Endothelial cell (in vitro differentiated cells): ENCODE measurements around the gene PHYH. TPM values are rescaled to one million over a fixed set of nuclear protein-coding genes. Genes with fewer than 3 reads are reported as not detected.

Source experiments
- DNase-seq: peaks from one replicate; pipeline ENCODE4 v3.0.0; 2021; ENCODE audit warnings: low spot score
- H3K27ac Mint-ChIP-seq: one replicate; pipeline ENCODE4 v1.8.0; 2021; ENCODE audit warnings: mixed read lengths, inconsistent platforms; ENCODE audit not compliant: unreplicated experiment
- H3K27me3 Mint-ChIP-seq: one replicate; pipeline ENCODE4 v1.8.0; 2021; ENCODE audit warnings: mild to moderate bottlenecking, moderate library complexity, mixed read lengths, inconsistent platforms; ENCODE audit not compliant: unreplicated experiment
- H3K36me3 Mint-ChIP-seq: one replicate; pipeline ENCODE4 v1.8.0; 2021; ENCODE audit warnings: mild to moderate bottlenecking, low read depth, mixed read lengths, inconsistent platforms; ENCODE audit not compliant: unreplicated experiment
- H3K4me1 Mint-ChIP-seq: one replicate; pipeline ENCODE4 v1.8.0; 2021; ENCODE audit warnings: mild to moderate bottlenecking, mixed read lengths, inconsistent platforms; ENCODE audit not compliant: unreplicated experiment
- H3K4me3 Mint-ChIP-seq: one replicate; pipeline ENCODE4 v1.8.0; 2021; ENCODE audit warnings: mild to moderate bottlenecking, mixed read lengths, inconsistent platforms; ENCODE audit not compliant: unreplicated experiment
- H3K9me3 Mint-ChIP-seq: one replicate; pipeline ENCODE4 v1.8.0; 2021; ENCODE audit warnings: mixed read lengths, inconsistent platforms; ENCODE audit not compliant: unreplicated experiment
- total RNA-seq: library from RNA; stranded (reverse); fragmentation: NEBNext Ultra II Directional; extraction: Animal tissue kit (Norgen Biotek cat#: 25700); gene quantifications from one replicate; pipeline ENCODE4 v1.2.1, GENCODE V29; 2021; ENCODE audit not compliant: unreplicated experiment
- TF ChIP-seq, protein P1 (sequence below): fragments of 200-600 bp; sonication (generic); IDR thresholded peaks from one replicate; pipeline ENCODE4 v1.5.0; 2021; ENCODE audit warnings: antibody characterized with exemption; ENCODE audit not compliant: unreplicated experiment

The PHYH gene
- total RNA-seq, 1 donor from 2014 or later = 10.2 TPM

DNA sequence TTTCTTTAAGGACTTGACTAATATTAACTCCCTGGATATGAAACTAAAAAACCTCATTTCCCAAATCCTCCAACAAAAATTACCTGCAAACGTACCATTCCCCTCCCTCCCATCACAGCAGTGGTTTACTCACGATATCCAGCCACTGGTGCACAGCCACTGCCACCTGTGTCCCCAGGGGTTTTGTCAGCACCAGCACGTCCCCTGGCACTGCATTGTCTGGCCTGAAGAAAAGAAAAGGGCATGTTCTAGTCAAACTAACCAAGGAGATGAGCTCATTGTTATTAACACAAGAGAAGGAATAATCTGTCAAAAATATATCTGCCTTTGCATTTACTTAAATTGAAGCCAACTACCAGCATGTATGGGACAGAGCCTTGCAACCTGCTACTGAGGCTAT is 29.7 kb upstream of the PHYH start:
- H3K27ac Mint-ChIP-seq = no peak overlapping the region
- no peaks in the 10 kb centered on the region for H3K27me3 Mint-ChIP-seq
- DNase-seq = no peak
- H3K4me1 Mint-ChIP-seq = no peaks in the 10 kb centered on the region
- H3K36me3 Mint-ChIP-seq = peaks cover 35% of the 10 kb centered on the region
- TF ChIP-seq, protein P1, sequence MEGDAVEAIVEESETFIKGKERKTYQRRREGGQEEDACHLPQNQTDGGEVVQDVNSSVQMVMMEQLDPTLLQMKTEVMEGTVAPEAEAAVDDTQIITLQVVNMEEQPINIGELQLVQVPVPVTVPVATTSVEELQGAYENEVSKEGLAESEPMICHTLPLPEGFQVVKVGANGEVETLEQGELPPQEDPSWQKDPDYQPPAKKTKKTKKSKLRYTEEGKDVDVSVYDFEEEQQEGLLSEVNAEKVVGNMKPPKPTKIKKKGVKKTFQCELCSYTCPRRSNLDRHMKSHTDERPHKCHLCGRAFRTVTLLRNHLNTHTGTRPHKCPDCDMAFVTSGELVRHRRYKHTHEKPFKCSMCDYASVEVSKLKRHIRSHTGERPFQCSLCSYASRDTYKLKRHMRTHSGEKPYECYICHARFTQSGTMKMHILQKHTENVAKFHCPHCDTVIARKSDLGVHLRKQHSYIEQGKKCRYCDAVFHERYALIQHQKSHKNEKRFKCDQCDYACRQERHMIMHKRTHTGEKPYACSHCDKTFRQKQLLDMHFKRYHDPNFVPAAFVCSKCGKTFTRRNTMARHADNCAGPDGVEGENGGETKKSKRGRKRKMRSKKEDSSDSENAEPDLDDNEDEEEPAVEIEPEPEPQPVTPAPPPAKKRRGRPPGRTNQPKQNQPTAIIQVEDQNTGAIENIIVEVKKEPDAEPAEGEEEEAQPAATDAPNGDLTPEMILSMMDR = no peak
- H3K4me3 Mint-ChIP-seq = no peak overlapping the region
- no peaks in the 10 kb centered on the region for H3K9me3 Mint-ChIP-seq

GRCh38 chr10:13328613-13329012 is 28.7 kb upstream of the PHYH start:
- Mint-ChIP-seq H3K9me3 (no peaks in the 10 kb centered on the region), H3K36me3 (peaks cover 34% of the 10 kb centered on the region), H3K27ac (no peak overlapping the region), H3K4me1 (no peaks in the 10 kb centered on the region), H3K4me3 (no peak overlapping the region), H3K27me3 (no peaks in the 10 kb centered on the region)
- TF ChIP-seq, protein P1 = no peak
- no peak for DNase-seq

DNA sequence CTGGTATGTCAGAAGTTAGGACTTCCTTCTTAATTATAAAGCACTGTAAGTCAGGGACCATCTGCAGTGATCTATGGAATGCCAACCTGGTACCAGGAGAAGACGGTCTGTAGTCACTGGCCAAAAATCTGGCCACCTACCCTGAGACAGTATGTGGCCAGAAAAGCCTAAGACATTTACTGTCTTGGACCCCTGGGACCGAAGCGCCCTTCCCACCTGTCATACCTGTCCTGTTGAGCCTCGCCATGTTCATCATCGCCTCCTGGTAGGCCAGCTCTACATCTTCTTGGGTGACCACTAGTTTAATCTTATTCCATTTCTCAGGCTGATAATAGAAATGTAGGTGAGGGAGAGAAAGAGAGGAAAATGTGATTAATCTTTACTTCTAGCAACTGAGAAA is 28.3 kb upstream of the PHYH start:
- peaks cover 33% of the 10 kb centered on the region for H3K36me3 Mint-ChIP-seq
- H3K27me3 Mint-ChIP-seq = no peaks in the 10 kb centered on the region
- H3K27ac Mint-ChIP-seq = no peak overlapping the region
- no peak for DNase-seq
- H3K4me3 Mint-ChIP-seq = no peak overlapping the region
- no peaks in the 10 kb centered on the region for H3K9me3 Mint-ChIP-seq
- TF ChIP-seq, protein P1 = no peak
- no peaks in the 10 kb centered on the region for H3K4me1 Mint-ChIP-seq

- TF ChIP-seq, protein P1 = no peak
- no peaks in the 10 kb centered on the region for H3K4me1 Mint-ChIP-seq
- H3K36me3 Mint-ChIP-seq = peaks cover 38% of the 10 kb centered on the region
- H3K4me3 Mint-ChIP-seq = no peak overlapping the region
- H3K27me3 Mint-ChIP-seq = no peaks in the 10 kb centered on the region
- H3K27ac Mint-ChIP-seq = no peak overlapping the region
- DNase-seq = no peak
- no peaks in the 10 kb centered on the region for H3K9me3 Mint-ChIP-seq
Measured at GRCh38 chr10:13327534-13327933, 27.7 kb upstream of the PHYH start.

- H3K4me1 Mint-ChIP-seq = no peaks in the 10 kb centered on the region
- H3K4me3 Mint-ChIP-seq = no peak overlapping the region
- no peak overlapping the region for H3K27ac Mint-ChIP-seq
- H3K9me3 Mint-ChIP-seq = no peaks in the 10 kb centered on the region
- TF ChIP-seq, protein P1 = no peak
- H3K36me3 Mint-ChIP-seq = peaks cover 23% of the 10 kb centered on the region
- no peak for DNase-seq
- no peaks in the 10 kb centered on the region for H3K27me3 Mint-ChIP-seq
Measured at GRCh38 chr10:13322615-13323148, 22.8 kb upstream of the PHYH start.
